Peyer's patch (tissue), 4 donors: ENCODE data around the gene PIGK. TPM values are rescaled to one million over a fixed set of nuclear protein-coding genes. Genes with fewer than 3 reads are reported as not detected.

Experiments
- DNase-seq, 3 donors: peaks; one replicate each; pipeline ENCODE4 v3.0.0-alpha.2; 2017 to 2019
- H3K27ac ChIP-seq, 4 donors: fragments of 200-600 bp; sonication (generic); one replicate each; pipeline ENCODE4 v1.5.1; 2016 to 2019
- H3K27me3 ChIP-seq, 2 donors: fragments of 200-600 bp; sonication (generic); one replicate each; pipeline ENCODE4 v1.5.1; 2019
- H3K36me3 ChIP-seq, 3 donors: fragments of 200-600 bp; sonication (generic); one replicate each; pipeline ENCODE4 v1.5.1; 2016 to 2019
- H3K4me1 ChIP-seq, 4 donors: fragments of 200-600 bp; sonication (generic); one replicate each; pipeline ENCODE4 v1.5.1; 2016 to 2019
- H3K4me3 ChIP-seq, 4 donors: fragments of 200-600 bp; sonication (generic); 1 replicate in 3 of 4; 2 replicates in 1 of 4; pipeline ENCODE4 v1.5.1; 2016 to 2019; ENCODE audit warnings: mild to moderate bottlenecking in 1 of 4
- H3K9me3 ChIP-seq, 4 donors: fragments of 200-600 bp; sonication (generic); one replicate each; pipeline ENCODE4 v1.5.1; 2016 to 2019; ENCODE audit warnings: mild to moderate bottlenecking in 1 of 4
- CTCF ChIP-seq, 6 experiments: fragments of 450-650 bp in 4 of 6; fragments of 200-600 bp in 2 of 6; sonication (generic) in 1 of 6; IDR thresholded peaks; one replicate each; pipeline ENCODE4 v1.5.1; 2017 to 2019; ENCODE audit warnings: antibody characterized with exemption in 6 of 6, mild to moderate bottlenecking in 3 of 6, moderate library complexity in 1 of 6
- POLR2A ChIP-seq, 2 donors: fragments of 450-650 bp; IDR thresholded peaks; one replicate each; pipeline ENCODE4 v1.5.1; 2017; ENCODE audit warnings: antibody characterized with exemption in 2 of 2, mild to moderate bottlenecking in 2 of 2, moderate library complexity in 2 of 2
- total RNA-seq, 4 donors: library from RNA; depleted of rRNA; stranded (reverse); fragments of >200 nt; gene quantifications; one replicate each; pipeline ENCODE4 v1.1.0, GENCODE V29; 2016

Gene PIGK
- total RNA-seq, 4 donors from 2014 or later: 4.1 to 8.8 (median 6.4) TPM

GRCh38 chr1:77084457-77084856, 134.8 kb downstream of the PIGK start:
- no peak for TF ChIP-seq CTCF (IDR thresholded peaks at IDR 0.05)
- no peak for TF ChIP-seq POLR2A (IDR thresholded peaks at IDR 0.05)

DNA sequence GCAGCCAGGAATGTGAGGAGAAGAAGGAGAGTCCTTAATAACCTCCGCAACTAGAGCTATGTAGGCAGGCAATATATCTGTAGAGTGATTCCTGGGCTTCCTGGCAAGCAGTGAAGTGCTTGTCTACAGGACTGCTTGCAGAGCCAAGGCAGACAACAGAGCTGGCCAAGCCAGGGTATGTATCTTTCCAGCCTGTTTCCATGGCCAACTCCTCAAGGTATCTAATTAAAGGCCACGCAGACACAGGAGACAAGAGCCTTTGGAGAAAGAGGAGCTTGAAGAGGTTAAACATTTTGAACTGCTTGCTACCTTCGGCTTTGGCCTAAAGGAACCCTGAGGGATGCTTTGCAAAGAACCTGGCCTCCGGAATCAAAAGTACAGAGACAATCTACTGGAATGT, 137.4 kb downstream of the PIGK start:
- Histone ChIP-seq H3K4me3 (no peak overlapping the region), H3K4me1 (no peaks in the 10 kb centered on the region), H3K27me3 (no peaks in the 10 kb centered on the region), H3K9me3 (no peaks in the 10 kb centered on the region), H3K36me3 (no peaks in the 10 kb centered on the region), H3K27ac (peak overlapping the region in 1 of 4 donors; percentile 44)
- TF ChIP-seq CTCF (IDR thresholded peaks at IDR 0.05): no peak
- TF ChIP-seq POLR2A (IDR thresholded peaks at IDR 0.05): no peak
- no peak for DNase-seq

More at GRCh38 chr1:77084457-77084856, 134.8 kb downstream of the PIGK start:
- Histone ChIP-seq H3K4me3 (no peak overlapping the region), H3K4me1 (no peaks in the 10 kb centered on the region), H3K9me3 (no peaks in the 10 kb centered on the region), H3K36me3 (no peaks in the 10 kb centered on the region), H3K27me3 (no peaks in the 10 kb centered on the region), H3K27ac (no peak overlapping the region)
- DNase-seq: no peak

DNA sequence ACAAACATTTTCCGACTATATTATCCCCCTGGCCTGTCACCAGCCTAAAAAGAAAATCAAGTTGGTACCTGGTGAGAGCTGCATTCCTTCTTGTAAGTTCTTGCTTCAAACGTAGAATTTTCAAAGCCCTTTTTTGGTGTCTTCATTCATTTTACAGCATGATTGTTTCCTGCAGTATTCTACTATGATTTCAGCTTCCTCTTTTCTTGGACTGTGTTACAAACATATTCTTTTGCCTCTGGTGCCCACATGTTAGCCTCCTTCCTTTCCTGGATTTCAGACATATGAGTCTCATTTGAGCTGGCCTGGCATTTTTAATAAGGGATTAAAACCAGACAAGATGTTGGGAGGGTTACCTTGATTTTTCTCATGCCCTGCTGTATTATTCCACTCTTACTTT, 142.5 kb downstream of the PIGK start:
- no peaks in the 10 kb centered on the region for H3K9me3 ChIP-seq
- no peak for DNase-seq
- TF ChIP-seq POLR2A (IDR thresholded peaks at IDR 0.05): no peak
- no peak for TF ChIP-seq CTCF (IDR thresholded peaks at IDR 0.05)
- no peaks in the 10 kb centered on the region for H3K4me1 ChIP-seq
- H3K27me3 ChIP-seq: no peaks in the 10 kb centered on the region
- no peak overlapping the region for H3K27ac ChIP-seq
- H3K4me3 ChIP-seq: no peak overlapping the region
- H3K36me3 ChIP-seq: no peaks in the 10 kb centered on the region

DNA sequence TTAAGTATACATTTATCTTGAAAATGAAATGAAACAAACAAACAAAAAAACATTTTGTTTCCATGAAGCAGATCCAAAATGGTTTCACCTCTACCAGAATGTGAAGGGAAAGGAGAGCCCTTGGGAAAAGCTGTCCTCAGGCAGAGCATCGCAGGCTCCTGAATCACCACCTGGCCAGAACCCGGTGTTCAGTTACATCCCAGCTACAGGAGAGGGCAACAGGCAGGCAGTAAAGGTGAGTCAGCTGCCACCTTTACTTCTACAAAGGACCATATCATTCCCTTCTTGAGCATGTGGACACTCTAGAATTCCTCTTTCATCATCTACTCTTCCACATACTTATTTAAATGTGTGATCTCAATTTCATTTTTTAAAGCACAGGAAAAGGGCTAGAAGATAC, 151.2 kb downstream of the PIGK start:
- Histone ChIP-seq H3K27me3 (no peaks in the 10 kb centered on the region), H3K9me3 (no peaks in the 10 kb centered on the region), H3K27ac (no peak overlapping the region), H3K4me3 (no peak overlapping the region), H3K36me3 (no peaks in the 10 kb centered on the region), H3K4me1 (no peaks in the 10 kb centered on the region)
- no peak for DNase-seq
- TF ChIP-seq POLR2A (IDR thresholded peaks at IDR 0.05) (no peak), CTCF (IDR thresholded peaks at IDR 0.05) (no peak)

GRCh38 chr1:77065693-77066342, 153.4 kb downstream of the PIGK start:
- TF ChIP-seq CTCF (IDR thresholded peaks at IDR 0.05): no peak
- TF ChIP-seq POLR2A (IDR thresholded peaks at IDR 0.05): no peak
- Histone ChIP-seq H3K27ac (no peak overlapping the region), H3K9me3 (no peaks in the 10 kb centered on the region), H3K4me1 (no peaks in the 10 kb centered on the region), H3K27me3 (no peaks in the 10 kb centered on the region), H3K4me3 (no peak overlapping the region), H3K36me3 (no peaks in the 10 kb centered on the region)
- no peak for DNase-seq

- TF ChIP-seq POLR2A (IDR thresholded peaks at IDR 0.05) (no peak), CTCF (IDR thresholded peaks at IDR 0.05) (no peak)
- no peaks in the 10 kb centered on the region for H3K9me3 ChIP-seq
- H3K4me1 ChIP-seq: no peaks in the 10 kb centered on the region
- H3K4me3 ChIP-seq: no peak overlapping the region
- H3K36me3 ChIP-seq: no peaks in the 10 kb centered on the region
- no peak overlapping the region for H3K27ac ChIP-seq
- no peaks in the 10 kb centered on the region for H3K27me3 ChIP-seq
- DNase-seq: no peak
Measured at GRCh38 chr1:77064246-77064645, 155.0 kb downstream of the PIGK start.
